SU-DHL-6 (cell line): ENCODE measurements around the gene TNFRSF4.

Source experiments
- H2AFZ ChIP-seq: fragments of 200-600 bp; sonication (generic); 2 replicates; pipeline ENCODE4 v1.6.1; 2014; ENCODE audit warnings: low read depth, mild to moderate bottlenecking, moderate library complexity, mixed read lengths, antibody characterized with exemption, low read length; ENCODE audit not compliant: severe bottlenecking
- H3F3A ChIP-seq: fragments of 200-600 bp; shearing (Covaris generic); 2 replicates; pipeline ENCODE4 v1.6.0; 2016; ENCODE audit warnings: antibody characterized with exemption, mild to moderate bottlenecking; ENCODE audit not compliant: insufficient read depth
- H3K27ac ChIP-seq: fragments of 200-600 bp; sonication (generic); 2 replicates; pipeline ENCODE4 v1.5.1; 2016; ENCODE audit warnings: low read depth, mild to moderate bottlenecking, low read length, moderate library complexity, mixed read lengths
- H3K27me3 ChIP-seq: fragments of 200-600 bp; sonication (generic), shearing (Covaris generic); 2 replicates; pipeline ENCODE4 v1.6.0; 2014; ENCODE audit warnings: mild to moderate bottlenecking, low read length
- H3K36me3 ChIP-seq: fragments of 200-600 bp; sonication (generic); 2 replicates; pipeline ENCODE4 v1.6.1; 2014; ENCODE audit warnings: mild to moderate bottlenecking, low read length, mixed read lengths
- H3K4me2 ChIP-seq: fragments of 300-600, 200-600 bp; shearing (Covaris generic), sonication (generic); 2 replicates; pipeline ENCODE4 v1.6.0; 2014; ENCODE audit warnings: low read length, low read depth, mild to moderate bottlenecking; ENCODE audit not compliant: poor library complexity, severe bottlenecking
- H3K4me3 ChIP-seq: fragments of 200-600 bp; sonication (generic); 2 replicates; pipeline ENCODE4 v1.5.1; 2014; ENCODE audit warnings: antibody characterized with exemption, low read length, mild to moderate bottlenecking, mixed read lengths; ENCODE audit not compliant: insufficient read depth, poor library complexity, severe bottlenecking
- H3K79me2 ChIP-seq: fragments of 200-600 bp; sonication (generic); 2 replicates; pipeline ENCODE4 v1.6.1; 2014; ENCODE audit warnings: mild to moderate bottlenecking, low read length, moderate library complexity; ENCODE audit not compliant: insufficient read depth
- H3K9ac ChIP-seq: fragments of 200-600 bp; sonication (generic); 2 replicates; pipeline ENCODE4 v1.7.0; 2014; ENCODE audit warnings: mild to moderate bottlenecking, low read length
- H3K9me2 ChIP-seq: fragments of 200-600 bp; sonication (generic); replicated peaks from 2 replicates; pipeline ENCODE4 v1.6.1; 2014; ENCODE audit warnings: low read length; ENCODE audit not compliant: insufficient read depth
- H3K9me3 ChIP-seq: fragments of 200-600 bp; sonication (generic); 2 replicates; pipeline ENCODE4 v1.6.1; 2014; ENCODE audit warnings: low read length, mixed read lengths; ENCODE audit not compliant: insufficient read depth
- H4K20me1 ChIP-seq: fragments of 200-600 bp; sonication (generic); 2 replicates; pipeline ENCODE4 v1.6.1; 2014; ENCODE audit warnings: low read depth, mild to moderate bottlenecking, antibody characterized with exemption, low read length, moderate library complexity, mixed read lengths
- EZH2phosphoT487 ChIP-seq: fragments of 200-600 bp; sonication (generic), shearing (Covaris generic); conservative IDR thresholded peaks from 2 replicates; pipeline ENCODE4 v1.6.1; 2018; ENCODE audit warnings: mild to moderate bottlenecking, antibody characterized with exemption, low read length, moderate library complexity, mixed read lengths
- TF ChIP-seq, protein P1 (sequence below): fragments of 200-600 bp; sonication (generic); IDR thresholded peaks from one replicate; pipeline ENCODE4 v1.5.1; 2017; ENCODE audit warnings: antibody characterized with exemption, mild to moderate bottlenecking, low read length, moderate library complexity; ENCODE audit not compliant: insufficient read depth, poor library complexity, severe bottlenecking

TNFRSF4 gene

DNA sequence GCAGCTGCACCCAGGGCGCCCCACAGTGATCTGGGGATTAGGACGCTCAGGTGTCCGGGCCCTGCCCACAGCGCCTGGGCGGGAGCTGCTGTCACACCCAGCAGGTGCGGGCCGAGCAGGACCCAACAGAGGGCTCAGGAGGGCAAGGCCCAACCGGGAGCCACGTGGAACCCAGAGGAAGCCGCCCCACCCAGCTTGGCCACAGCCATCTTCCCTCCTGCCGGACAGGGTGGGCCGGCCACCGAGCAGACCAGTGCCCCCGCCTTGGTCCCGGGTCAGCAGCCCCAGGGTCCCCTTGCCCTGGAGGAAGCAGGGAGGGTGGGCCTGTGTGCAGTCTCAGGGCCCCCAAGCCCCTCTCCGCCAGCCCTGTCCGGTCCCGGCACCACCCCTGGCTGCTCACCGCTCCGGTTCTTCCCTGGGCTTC, 46.5 kb downstream of the TNFRSF4 start:
- Histone ChIP-seq H3K4me2 (no peak overlapping the region), H4K20me1 (no peaks in the 10 kb centered on the region), H3K9me3 (no peaks in the 10 kb centered on the region), H3K27ac (no peak overlapping the region), H3F3A (no peaks in the 10 kb centered on the region), H3K79me2 (no peaks in the 10 kb centered on the region), H3K9me2 (no peaks in the 10 kb centered on the region), H3K9ac (no peak overlapping the region), H3K36me3 (no peaks in the 10 kb centered on the region), H3K4me3 (no peak overlapping the region), H2AFZ (no peak overlapping the region), H3K27me3 (no peaks in the 10 kb centered on the region)
- TF ChIP-seq, protein P1, sequence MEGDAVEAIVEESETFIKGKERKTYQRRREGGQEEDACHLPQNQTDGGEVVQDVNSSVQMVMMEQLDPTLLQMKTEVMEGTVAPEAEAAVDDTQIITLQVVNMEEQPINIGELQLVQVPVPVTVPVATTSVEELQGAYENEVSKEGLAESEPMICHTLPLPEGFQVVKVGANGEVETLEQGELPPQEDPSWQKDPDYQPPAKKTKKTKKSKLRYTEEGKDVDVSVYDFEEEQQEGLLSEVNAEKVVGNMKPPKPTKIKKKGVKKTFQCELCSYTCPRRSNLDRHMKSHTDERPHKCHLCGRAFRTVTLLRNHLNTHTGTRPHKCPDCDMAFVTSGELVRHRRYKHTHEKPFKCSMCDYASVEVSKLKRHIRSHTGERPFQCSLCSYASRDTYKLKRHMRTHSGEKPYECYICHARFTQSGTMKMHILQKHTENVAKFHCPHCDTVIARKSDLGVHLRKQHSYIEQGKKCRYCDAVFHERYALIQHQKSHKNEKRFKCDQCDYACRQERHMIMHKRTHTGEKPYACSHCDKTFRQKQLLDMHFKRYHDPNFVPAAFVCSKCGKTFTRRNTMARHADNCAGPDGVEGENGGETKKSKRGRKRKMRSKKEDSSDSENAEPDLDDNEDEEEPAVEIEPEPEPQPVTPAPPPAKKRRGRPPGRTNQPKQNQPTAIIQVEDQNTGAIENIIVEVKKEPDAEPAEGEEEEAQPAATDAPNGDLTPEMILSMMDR: no peak
- no peak for TF ChIP-seq EZH2phosphoT487

DNA sequence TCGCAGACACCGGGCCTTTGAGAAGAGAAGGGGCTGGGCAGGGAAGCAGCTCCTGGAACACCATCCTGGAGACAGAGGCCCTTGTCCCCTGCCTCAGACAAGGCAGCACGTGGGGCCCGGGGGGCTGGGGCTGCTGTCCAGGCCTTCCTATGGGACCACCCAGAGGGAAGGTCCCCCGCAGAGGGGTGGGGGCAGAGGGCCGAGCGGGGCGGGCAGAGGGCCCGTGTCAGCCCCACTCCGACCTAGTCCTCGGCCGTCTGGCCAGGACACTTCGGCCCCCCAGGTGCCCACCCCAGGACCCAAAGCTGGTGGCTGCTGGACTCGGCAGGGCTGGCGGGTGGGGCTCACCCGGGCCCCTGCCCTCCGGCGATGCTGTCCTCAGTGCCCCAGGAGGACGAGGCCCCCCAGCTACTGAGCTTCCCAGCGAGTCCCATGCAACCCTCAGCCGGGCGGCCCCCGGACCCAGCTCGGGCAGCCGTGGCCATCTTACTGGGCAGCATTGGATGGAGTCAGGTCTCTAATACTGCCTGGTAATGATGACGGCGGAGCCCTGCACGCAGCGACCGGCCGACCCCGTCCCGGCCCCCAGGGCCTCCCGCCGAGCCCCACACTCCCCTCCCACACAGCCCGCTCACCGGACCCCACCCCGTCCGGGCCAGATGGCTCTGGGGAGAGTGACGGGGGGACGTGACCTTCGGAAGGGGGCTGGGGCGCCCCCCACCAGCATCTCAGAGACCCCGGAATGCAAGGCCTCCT, 47.1 kb downstream of the TNFRSF4 start:
- no peak overlapping the region for H3K4me2 ChIP-seq
- H3K79me2 ChIP-seq: no peaks in the 10 kb centered on the region
- no peaks in the 10 kb centered on the region for H3K9me2 ChIP-seq
- H3F3A ChIP-seq: no peaks in the 10 kb centered on the region
- no peaks in the 10 kb centered on the region for H3K36me3 ChIP-seq
- no peak overlapping the region for H3K27ac ChIP-seq
- no peak overlapping the region for H2AFZ ChIP-seq
- no peak overlapping the region for H3K9ac ChIP-seq
- H3K27me3 ChIP-seq: no peaks in the 10 kb centered on the region
- no peaks in the 10 kb centered on the region for H3K9me3 ChIP-seq
- H4K20me1 ChIP-seq: no peaks in the 10 kb centered on the region
- TF ChIP-seq EZH2phosphoT487: no peak
- TF ChIP-seq, protein P1: no peak
- H3K4me3 ChIP-seq: no peak overlapping the region

DNA sequence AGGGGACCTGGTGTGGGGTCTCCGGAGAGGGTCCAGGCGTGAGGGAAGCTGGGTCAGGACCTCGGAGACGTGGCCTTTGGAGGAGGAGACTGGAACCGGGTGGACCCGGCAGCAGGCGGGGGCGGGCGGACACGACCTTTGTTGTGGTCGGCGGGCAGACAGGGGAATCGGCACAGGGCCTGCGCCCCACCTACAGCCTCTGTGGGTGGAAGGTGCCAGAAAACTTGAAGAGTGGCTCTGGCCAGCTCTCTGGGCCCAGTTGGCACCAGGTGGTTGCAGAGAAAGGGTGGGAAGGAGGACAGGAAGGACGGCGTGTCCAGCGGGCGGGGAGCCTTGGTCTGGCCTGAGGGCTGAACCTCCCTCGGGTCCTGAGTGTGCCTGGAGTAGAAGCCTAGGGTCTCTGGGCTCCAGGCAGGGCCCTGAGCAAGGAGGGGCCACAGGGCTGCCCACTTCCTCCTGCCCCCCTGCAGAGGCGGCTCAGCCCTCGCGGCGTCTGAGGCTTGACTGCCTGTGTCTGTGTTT, 48.0 kb downstream of the TNFRSF4 start:
- H3K27me3 ChIP-seq: no peaks in the 10 kb centered on the region
- no peak overlapping the region for H3K4me3 ChIP-seq
- no peaks in the 10 kb centered on the region for H3K36me3 ChIP-seq
- H3F3A ChIP-seq: no peaks in the 10 kb centered on the region
- TF ChIP-seq, protein P1: no peak
- no peak for TF ChIP-seq EZH2phosphoT487
- no peak overlapping the region for H3K9ac ChIP-seq
- no peaks in the 10 kb centered on the region for H3K79me2 ChIP-seq
- no peaks in the 10 kb centered on the region for H3K9me2 ChIP-seq
- H3K4me2 ChIP-seq: no peak overlapping the region
- no peaks in the 10 kb centered on the region for H4K20me1 ChIP-seq
- H2AFZ ChIP-seq: no peak overlapping the region
- H3K27ac ChIP-seq: no peak overlapping the region
- no peaks in the 10 kb centered on the region for H3K9me3 ChIP-seq
